Esophagus muscularis mucosa (tissue), 4 donors: ENCODE measurements around the gene ZNF784.

Experiments
- EP300 ChIP-seq: sonication (generic); formaldehyde crosslinking; IDR thresholded peaks from one replicate; pipeline ENCODE4 v1.6.1; 2017; ENCODE audit warnings: antibody characterized with exemption
- POLR2A ChIP-seq: fragments of 450-650 bp; IDR thresholded peaks from one replicate; pipeline ENCODE4 v1.6.1; 2017; ENCODE audit warnings: antibody characterized with exemption, moderate library complexity, mild to moderate bottlenecking, low read depth
- POLR2AphosphoS5 ChIP-seq, 2 donors: sonication (generic); formaldehyde crosslinking; IDR thresholded peaks; one replicate each; pipeline ENCODE4 v1.6.1; 2017; ENCODE audit warnings: antibody characterized with exemption in 2 of 2
- TF ChIP-seq, protein P1 (sequence below), 3 experiments: fragments of 200-600 bp in 2 of 3; fragments of 450-650 bp in 1 of 3; sonication (generic) in 2 of 3; IDR thresholded peaks; one replicate each; pipeline ENCODE4 v1.5.1; 2017 to 2019; ENCODE audit warnings: antibody characterized with exemption in 3 of 3, mild to moderate bottlenecking in 2 of 3, moderate library complexity in 1 of 3

DNA sequence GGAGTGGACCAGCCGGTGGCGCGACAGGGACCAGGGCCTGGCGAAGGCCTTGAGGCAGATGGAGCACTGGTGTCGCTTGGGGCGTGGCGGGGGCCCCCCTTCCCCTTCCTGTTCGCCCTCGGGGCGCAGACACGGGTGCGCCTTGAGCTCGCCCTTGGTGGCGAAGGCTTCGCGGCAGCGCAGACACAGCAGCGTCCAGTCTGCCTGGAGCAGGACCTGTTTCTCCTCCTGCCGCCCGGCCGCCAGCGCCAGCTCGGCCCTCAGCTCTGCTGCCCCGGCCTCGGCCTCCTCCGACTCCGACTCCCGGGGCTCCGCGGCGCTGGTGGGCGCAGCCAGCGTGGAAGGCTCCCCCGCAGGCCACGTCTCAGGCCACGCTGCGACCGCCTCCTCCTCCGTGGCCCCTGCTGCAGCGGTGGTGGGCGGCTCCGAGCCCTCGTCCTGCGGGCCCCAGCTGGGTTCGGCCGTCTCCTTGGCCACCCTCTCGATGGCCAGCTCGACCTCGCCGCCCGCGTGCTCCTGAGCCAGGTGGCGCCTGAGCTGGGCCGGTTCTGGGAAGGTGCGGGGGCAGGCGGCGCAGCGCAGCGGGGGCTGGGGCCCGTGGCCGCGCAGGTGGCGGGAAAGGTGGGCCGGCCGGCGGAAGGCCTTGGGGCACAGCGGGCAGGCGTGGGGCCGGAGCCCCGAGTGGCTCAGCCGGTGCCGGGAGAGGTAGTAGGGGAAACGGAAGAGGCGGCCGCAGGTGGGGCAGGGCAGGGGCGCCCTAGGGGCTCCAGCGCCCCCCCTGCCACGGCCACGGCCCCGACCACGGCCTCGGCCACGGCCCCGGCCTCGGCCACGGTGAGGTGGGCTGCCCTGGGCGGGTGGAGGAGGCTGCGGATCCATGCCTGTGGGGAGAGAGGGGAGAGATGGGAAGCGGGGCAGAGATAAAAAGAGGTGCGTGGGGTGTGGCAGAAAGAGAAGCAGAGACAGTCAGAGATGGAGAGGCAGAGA lies 45.3 kb downstream of the ZNF784 start:
- TF ChIP-seq, protein P1, sequence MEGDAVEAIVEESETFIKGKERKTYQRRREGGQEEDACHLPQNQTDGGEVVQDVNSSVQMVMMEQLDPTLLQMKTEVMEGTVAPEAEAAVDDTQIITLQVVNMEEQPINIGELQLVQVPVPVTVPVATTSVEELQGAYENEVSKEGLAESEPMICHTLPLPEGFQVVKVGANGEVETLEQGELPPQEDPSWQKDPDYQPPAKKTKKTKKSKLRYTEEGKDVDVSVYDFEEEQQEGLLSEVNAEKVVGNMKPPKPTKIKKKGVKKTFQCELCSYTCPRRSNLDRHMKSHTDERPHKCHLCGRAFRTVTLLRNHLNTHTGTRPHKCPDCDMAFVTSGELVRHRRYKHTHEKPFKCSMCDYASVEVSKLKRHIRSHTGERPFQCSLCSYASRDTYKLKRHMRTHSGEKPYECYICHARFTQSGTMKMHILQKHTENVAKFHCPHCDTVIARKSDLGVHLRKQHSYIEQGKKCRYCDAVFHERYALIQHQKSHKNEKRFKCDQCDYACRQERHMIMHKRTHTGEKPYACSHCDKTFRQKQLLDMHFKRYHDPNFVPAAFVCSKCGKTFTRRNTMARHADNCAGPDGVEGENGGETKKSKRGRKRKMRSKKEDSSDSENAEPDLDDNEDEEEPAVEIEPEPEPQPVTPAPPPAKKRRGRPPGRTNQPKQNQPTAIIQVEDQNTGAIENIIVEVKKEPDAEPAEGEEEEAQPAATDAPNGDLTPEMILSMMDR (IDR thresholded peaks at IDR 0.05) = no peak
- no peak for TF ChIP-seq POLR2A
- no peak for TF ChIP-seq POLR2AphosphoS5 (IDR thresholded peaks at IDR 0.05)
- no peak for TF ChIP-seq EP300
